Mucosa of stomach (tissue), 1 donor: ENCODE measurements around the gene ZBTB38.

Experiments
- H3K27me3 ChIP-seq: one replicate; pipeline ENCODE4 v1.7.0; 2013; ENCODE audit warnings: mild to moderate bottlenecking, low read length; ENCODE audit not compliant: control insufficient read depth, insufficient read depth
- H3K36me3 ChIP-seq: one replicate; pipeline ENCODE4 v1.7.0; 2013; ENCODE audit warnings: low read length; ENCODE audit not compliant: control insufficient read depth, insufficient read depth
- H3K4me1 ChIP-seq: one replicate; pipeline ENCODE4 v1.7.0; 2013; ENCODE audit warnings: mild to moderate bottlenecking, low read length; ENCODE audit not compliant: control insufficient read depth, insufficient read depth
- H3K4me3 ChIP-seq: one replicate; pipeline ENCODE4 v1.7.0; 2013; ENCODE audit warnings: low read length
- H3K9ac ChIP-seq: one replicate; pipeline ENCODE4 v1.7.0; 2013; ENCODE audit warnings: mild to moderate bottlenecking, low read length, moderate library complexity
- H3K9me3 ChIP-seq: one replicate; pipeline ENCODE4 v1.7.0; 2013; ENCODE audit warnings: mild to moderate bottlenecking, low read length, moderate library complexity; ENCODE audit not compliant: control insufficient read depth
- donor health status: Pancreatic carcinoma.

The ZBTB38 gene

GRCh38 chr3:141331377-141332318 is 36.7 kb upstream of the ZBTB38 start:
- Histone ChIP-seq H3K36me3 (no peaks in the 10 kb centered on the region), H3K27me3 (no peaks in the 10 kb centered on the region), H3K4me1 (peaks cover under 1% of the 10 kb centered on the region)

GRCh38 chr3:141332416-141332815 is 35.9 kb upstream of the ZBTB38 start:
- Histone ChIP-seq H3K36me3 (no peaks in the 10 kb centered on the region), H3K4me1 (peaks cover 6% of the 10 kb centered on the region), H3K9me3 (no peaks in the 10 kb centered on the region), H3K4me3 (no peak overlapping the region), H3K9ac (no peak overlapping the region), H3K27me3 (no peaks in the 10 kb centered on the region)

More at GRCh38 chr3:141331377-141332318, 36.7 kb upstream of the ZBTB38 start:
- Histone ChIP-seq H3K9me3 (no peaks in the 10 kb centered on the region), H3K4me3 (no peak overlapping the region), H3K9ac (no peak overlapping the region)

DNA sequence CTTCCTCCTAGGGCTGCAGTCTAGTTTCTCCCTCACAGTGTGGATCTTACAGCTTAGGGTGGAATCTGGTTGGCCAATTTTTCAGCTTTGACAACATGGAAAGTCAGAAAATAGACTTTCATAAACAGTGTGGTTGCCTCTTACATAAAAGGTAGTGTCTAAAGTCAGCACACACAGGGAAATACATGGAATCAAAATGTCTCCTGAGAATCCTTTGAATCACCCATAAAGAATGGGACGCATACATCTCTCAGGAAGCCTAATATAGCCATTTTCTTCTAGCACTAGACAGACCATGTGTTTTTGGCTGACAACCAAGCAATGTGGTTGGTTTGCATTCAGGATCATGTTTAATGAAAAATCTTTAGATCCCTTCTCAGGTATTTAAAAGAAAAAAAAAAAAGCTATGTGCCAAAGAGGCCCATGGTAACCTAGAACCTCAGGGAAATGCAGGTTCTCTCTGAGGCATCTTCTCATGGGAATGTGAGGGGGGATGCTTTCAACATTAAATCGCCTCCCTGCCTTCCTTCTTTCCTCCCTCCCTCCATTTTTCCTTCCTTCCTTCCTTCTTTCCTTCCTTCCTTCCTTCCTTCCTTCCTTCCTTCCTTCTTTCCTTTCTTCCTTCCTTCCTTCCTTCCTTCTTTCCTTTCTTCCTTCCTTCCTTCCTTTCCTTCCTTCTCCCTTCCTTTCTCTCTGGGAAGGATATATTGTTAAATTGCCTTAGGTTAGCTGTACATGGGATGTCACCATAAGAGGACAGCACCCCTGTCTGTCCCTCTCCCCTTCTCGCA is 34.3 kb upstream of the ZBTB38 start:
- H3K4me1 ChIP-seq: peaks cover 8% of the 10 kb centered on the region
- no peak overlapping the region for H3K9ac ChIP-seq
- H3K4me3 ChIP-seq: no peak overlapping the region
- H3K27me3 ChIP-seq: no peaks in the 10 kb centered on the region
- H3K36me3 ChIP-seq: no peaks in the 10 kb centered on the region
- H3K9me3 ChIP-seq: no peaks in the 10 kb centered on the region

GRCh38 chr3:141334627-141335250 is 33.6 kb upstream of the ZBTB38 start:
- Histone ChIP-seq H3K9ac (no peak overlapping the region), H3K4me3 (no peak overlapping the region), H3K27me3 (no peaks in the 10 kb centered on the region), H3K9me3 (no peaks in the 10 kb centered on the region), H3K36me3 (no peaks in the 10 kb centered on the region), H3K4me1 (peaks cover 8% of the 10 kb centered on the region)

GRCh38 chr3:141335531-141336061 is 32.7 kb upstream of the ZBTB38 start:
- H3K9ac ChIP-seq: no peak overlapping the region
- no peaks in the 10 kb centered on the region for H3K27me3 ChIP-seq
- H3K9me3 ChIP-seq: no peaks in the 10 kb centered on the region
- H3K36me3 ChIP-seq: no peaks in the 10 kb centered on the region
- peaks cover 8% of the 10 kb centered on the region for H3K4me1 ChIP-seq
- H3K4me3 ChIP-seq: no peak overlapping the region

- Histone ChIP-seq H3K4me3 (no peak overlapping the region), H3K4me1 (peaks cover 8% of the 10 kb centered on the region), H3K9ac (no peak overlapping the region), H3K36me3 (no peaks in the 10 kb centered on the region), H3K9me3 (no peaks in the 10 kb centered on the region), H3K27me3 (no peaks in the 10 kb centered on the region)
These were observed 31.4 kb upstream of the ZBTB38 start for GRCh38 chr3:141336672-141337522.

DNA sequence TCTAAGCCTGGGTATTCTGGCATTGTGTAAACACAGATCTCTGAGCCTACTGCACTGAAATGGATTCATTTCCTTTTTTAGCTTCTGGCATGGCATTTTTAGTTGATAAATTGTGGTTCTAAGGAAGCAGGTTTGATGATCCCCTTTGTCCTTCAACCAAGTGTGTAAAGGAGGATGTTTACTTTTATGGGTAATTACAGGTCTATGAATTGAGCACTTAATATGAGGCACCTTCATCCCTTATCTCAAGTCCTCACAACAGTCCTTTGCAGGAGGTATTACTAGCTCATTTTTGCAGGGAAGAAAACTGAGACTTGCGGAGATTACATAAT is 30.8 kb upstream of the ZBTB38 start:
- no peaks in the 10 kb centered on the region for H3K27me3 ChIP-seq
- H3K36me3 ChIP-seq: no peaks in the 10 kb centered on the region
- H3K9ac ChIP-seq: no peak overlapping the region
- no peaks in the 10 kb centered on the region for H3K9me3 ChIP-seq
- H3K4me1 ChIP-seq: peaks cover 8% of the 10 kb centered on the region
- H3K4me3 ChIP-seq: no peak overlapping the region

DNA sequence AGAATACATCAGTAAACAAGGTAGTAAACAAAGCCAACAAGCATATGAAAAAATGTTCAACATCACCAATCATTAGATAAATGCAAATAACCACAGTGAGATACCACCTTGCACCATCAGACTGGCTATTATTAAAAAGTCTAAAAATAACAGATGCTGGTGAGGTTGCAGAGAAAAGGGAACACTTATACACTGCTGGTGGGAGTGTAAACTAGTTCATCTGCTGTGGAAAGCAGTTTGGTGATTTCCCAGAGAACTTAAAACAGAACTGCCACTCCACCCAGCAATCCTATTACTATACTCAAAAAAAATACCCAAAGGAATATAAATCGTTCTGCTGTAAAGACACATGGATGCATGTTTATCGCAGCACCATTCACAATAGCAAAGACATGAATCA is 30.3 kb upstream of the ZBTB38 start:
- H3K27me3 ChIP-seq: no peaks in the 10 kb centered on the region
- peaks cover 8% of the 10 kb centered on the region for H3K4me1 ChIP-seq
- no peaks in the 10 kb centered on the region for H3K9me3 ChIP-seq
- no peak overlapping the region for H3K4me3 ChIP-seq
- H3K9ac ChIP-seq: no peak overlapping the region
- no peaks in the 10 kb centered on the region for H3K36me3 ChIP-seq

DNA sequence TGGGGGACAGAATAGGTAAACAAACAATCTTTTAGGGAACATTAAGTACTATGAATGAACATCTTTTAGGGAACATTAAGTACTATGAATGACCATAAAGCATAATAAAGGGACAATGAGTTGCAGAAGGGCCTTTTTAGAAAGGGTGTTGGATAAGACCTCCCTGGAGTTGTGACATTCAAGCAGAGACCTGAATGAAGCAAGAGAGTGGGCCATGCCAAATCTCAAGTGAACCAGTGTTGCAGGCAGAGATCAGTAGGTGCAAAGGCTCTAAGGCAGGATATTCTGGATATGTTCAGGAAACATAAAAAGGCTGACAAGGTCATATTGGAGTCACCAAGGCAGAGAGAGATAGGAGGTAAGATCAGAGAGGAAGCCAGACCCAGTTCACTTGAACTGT is 29.4 kb upstream of the ZBTB38 start:
- peaks cover 8% of the 10 kb centered on the region for H3K4me1 ChIP-seq
- H3K4me3 ChIP-seq: no peak overlapping the region
- no peaks in the 10 kb centered on the region for H3K36me3 ChIP-seq
- no peak overlapping the region for H3K9ac ChIP-seq
- no peaks in the 10 kb centered on the region for H3K27me3 ChIP-seq
- no peaks in the 10 kb centered on the region for H3K9me3 ChIP-seq

GRCh38 chr3:141341536-141341935 is 26.8 kb upstream of the ZBTB38 start:
- no peak overlapping the region for H3K9ac ChIP-seq
- H3K4me1 ChIP-seq: peaks cover 24% of the 10 kb centered on the region
- no peak overlapping the region for H3K4me3 ChIP-seq

DNA sequence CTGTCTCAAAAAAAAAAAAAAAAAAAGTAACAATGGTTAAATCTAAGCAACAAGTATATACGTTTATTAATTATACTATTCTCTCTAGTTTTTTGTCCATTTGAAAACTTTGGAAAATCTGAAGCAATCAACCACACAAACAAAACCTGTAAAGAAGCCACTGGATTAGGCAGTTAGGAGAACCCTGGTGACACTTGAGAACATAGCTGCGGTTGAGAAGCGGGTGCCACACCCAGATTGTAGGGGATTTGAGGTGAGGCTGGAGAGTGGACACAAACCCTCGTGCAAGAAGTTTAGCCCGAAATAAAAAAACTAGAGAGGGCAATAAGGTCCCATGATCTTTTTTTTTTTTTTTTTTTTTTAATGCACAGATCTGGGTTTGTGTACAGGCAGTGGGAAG is 25.9 kb upstream of the ZBTB38 start:
- H3K36me3 ChIP-seq: no peaks in the 10 kb centered on the region
- H3K4me3 ChIP-seq: no peak overlapping the region
- H3K9ac ChIP-seq: no peak overlapping the region
- peaks cover 23% of the 10 kb centered on the region for H3K4me1 ChIP-seq
- H3K27me3 ChIP-seq: no peaks in the 10 kb centered on the region
- H3K9me3 ChIP-seq: no peaks in the 10 kb centered on the region

More at GRCh38 chr3:141341536-141341935, 26.8 kb upstream of the ZBTB38 start:
- Histone ChIP-seq H3K36me3 (no peaks in the 10 kb centered on the region), H3K9me3 (no peaks in the 10 kb centered on the region), H3K27me3 (no peaks in the 10 kb centered on the region)
